Measurements from ENCODE around the gene RPS3A. TPM values are rescaled to one million over a fixed set of nuclear protein-coding genes. Genes with fewer than 3 reads are reported as not detected.

RPS3A gene
- total and polyA plus RNA-seq, 8 donors, result 1,429 to 5,785 (median 5,092) TPM

DNA sequence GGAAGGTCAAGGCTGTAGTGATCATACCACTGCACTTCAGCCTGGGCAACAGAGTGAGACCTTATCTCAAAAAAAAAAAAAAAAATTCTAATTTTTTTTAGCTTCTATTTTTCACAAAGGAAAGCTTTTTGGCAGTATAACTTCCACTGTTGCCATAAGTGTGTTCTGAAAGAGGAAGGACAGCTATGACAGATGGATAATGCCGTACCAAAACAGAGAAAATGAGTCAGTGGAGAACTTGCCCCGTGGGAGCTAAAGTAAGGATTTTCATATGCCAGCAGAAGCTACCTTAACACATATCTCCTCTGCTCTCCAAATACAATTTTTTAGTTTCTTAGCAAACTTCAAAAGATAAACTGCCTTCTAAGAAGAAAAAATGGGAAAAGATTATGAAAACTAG lies 43.7 kb downstream of the RPS3A start:
- Histone ChIP-seq H3K9me3 (no peaks in the 10 kb centered on the region), H3K27ac (no peak overlapping the region), H3K36me3 (peaks cover 0 to 47% of the 10 kb centered on the region in 2 donors), H3K4me1 (no peaks in the 10 kb centered on the region), H3K27me3 (no peaks in the 10 kb centered on the region), H3K4me3 (no peak overlapping the region)
- TF ChIP-seq, protein P1, sequence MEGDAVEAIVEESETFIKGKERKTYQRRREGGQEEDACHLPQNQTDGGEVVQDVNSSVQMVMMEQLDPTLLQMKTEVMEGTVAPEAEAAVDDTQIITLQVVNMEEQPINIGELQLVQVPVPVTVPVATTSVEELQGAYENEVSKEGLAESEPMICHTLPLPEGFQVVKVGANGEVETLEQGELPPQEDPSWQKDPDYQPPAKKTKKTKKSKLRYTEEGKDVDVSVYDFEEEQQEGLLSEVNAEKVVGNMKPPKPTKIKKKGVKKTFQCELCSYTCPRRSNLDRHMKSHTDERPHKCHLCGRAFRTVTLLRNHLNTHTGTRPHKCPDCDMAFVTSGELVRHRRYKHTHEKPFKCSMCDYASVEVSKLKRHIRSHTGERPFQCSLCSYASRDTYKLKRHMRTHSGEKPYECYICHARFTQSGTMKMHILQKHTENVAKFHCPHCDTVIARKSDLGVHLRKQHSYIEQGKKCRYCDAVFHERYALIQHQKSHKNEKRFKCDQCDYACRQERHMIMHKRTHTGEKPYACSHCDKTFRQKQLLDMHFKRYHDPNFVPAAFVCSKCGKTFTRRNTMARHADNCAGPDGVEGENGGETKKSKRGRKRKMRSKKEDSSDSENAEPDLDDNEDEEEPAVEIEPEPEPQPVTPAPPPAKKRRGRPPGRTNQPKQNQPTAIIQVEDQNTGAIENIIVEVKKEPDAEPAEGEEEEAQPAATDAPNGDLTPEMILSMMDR (IDR thresholded peaks at IDR 0.05), result no peak
- intact Hi-C loops (cut with DNase I), result no loop called here
- ATAC-seq, result no peak
- no peak for DNase-seq

DNA sequence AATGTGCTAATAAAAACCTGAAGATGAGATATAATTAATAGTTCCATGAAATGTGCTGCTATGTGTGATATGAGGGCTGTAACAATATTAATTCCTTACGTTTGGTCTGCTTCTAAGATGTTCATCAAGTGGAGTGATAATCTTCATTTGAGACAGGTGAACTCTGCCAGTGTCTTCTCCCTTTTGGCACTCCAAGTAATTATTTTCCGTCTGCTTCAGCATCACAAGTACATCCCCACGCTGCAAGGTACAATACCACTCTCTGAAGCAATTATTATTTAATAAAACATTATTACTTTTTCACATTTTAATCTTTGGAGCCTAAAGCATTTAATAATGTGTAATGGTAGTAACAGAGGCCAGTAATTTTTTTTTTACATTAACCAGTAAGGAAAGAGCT lies 44.4 kb downstream of the RPS3A start:
- DNase-seq, result no peak
- intact Hi-C loops (cut with DNase I), result no loop called here
- Histone ChIP-seq H3K4me3 (no peak overlapping the region), H3K27me3 (no peaks in the 10 kb centered on the region), H3K4me1 (no peaks in the 10 kb centered on the region), H3K36me3 (peaks cover 0 to 46% of the 10 kb centered on the region in 2 donors), H3K27ac (no peak overlapping the region), H3K9me3 (no peaks in the 10 kb centered on the region)
- ATAC-seq, result no peak
- TF ChIP-seq, protein P1 (IDR thresholded peaks at IDR 0.05), result no peak

DNA sequence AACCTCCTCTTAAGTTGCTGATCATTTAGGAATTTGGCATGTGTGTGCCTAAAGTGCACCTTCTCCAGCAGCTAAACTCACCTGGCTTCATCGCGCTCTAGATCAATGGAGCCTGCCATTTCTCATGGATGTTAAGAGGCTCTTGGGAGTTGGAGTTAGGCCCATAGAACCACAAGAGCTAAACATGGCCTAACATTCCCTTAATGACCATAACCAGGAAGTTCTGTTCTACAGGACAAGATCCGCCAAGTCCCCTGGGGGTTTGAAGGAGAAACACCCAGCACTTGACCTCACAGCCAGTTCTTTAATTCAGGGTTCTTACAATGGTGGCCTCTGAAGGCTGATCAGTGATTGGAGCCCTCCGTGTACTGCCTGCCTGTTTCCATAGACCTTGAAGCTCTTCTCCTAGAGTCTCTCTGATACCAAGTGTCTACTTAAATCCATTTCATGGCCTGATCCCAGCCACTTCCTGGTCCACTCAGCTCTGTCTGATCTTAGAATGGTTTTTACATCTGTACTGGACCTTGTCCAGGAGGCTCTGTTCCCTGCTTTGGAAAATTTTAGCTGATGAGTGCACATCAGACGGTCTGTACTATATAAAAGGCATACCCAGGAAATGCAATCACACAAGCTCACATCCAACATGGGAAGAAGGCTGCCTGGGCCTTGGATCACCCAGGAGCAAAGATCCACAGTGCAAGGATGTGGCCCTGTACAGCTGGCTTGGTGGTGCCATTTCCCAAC lies 45.1 kb downstream of the RPS3A start:
- ATAC-seq (peak; percentile 68), DNase-seq (peak in 1 of 4 donors; percentile 24)
- H3K4me3 ChIP-seq, result no peak overlapping the region
- TF ChIP-seq, protein P1 (IDR thresholded peaks at IDR 0.05), result no peak
- H3K27ac ChIP-seq, result no peak overlapping the region
- no peaks in the 10 kb centered on the region for H3K9me3 ChIP-seq
- peaks cover 0 to 45% of the 10 kb centered on the region in 2 donors for H3K36me3 ChIP-seq
- no peaks in the 10 kb centered on the region for H3K27me3 ChIP-seq
- intact Hi-C loops (cut with DNase I), result no loop called here
- no peaks in the 10 kb centered on the region for H3K4me1 ChIP-seq

DNA sequence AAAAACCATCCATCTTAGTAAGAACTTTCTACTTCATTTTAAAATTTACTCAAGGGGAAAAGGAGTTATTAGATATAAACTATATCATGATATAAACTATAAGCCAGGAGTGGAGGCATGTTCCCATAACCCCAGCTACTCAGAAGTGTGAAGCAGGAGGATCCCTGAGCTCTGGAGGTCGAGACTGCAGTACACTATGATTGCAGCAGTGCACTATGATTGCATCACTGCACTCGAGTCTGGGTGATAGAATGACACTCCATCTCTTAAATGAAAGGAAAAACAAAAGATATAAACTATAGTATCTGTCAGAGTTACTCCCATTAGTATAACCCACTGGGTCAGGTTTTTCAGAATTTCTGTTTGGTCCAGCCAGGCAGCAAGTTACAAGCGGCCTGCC lies 47.6 kb downstream of the RPS3A start:
- TF ChIP-seq, protein P1 (IDR thresholded peaks at IDR 0.05), result no peak
- H3K36me3 ChIP-seq, result peaks cover 0 to 39% of the 10 kb centered on the region in 2 donors

DNA sequence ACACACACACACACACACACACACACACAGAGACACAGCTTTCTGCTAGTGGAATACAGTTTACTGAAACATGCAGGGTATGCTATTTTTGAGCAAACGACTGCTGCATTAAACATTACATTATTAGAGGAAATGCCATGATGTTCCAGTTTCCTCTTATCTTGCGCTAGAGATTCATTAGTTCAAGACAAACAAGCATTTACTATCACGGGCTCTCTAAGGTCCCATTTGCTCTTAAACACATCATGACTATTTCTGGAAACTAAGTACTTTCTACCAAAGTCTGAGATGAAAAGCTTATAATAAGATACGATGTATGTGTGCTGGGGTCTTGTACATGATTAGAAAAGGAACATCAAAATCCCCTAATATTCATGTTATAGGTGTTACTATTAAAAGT lies 48.8 kb downstream of the RPS3A start:
- TF ChIP-seq, protein P1 (IDR thresholded peaks at IDR 0.05), result no peak
- no peak overlapping the region for H3K4me3 ChIP-seq
- no peaks in the 10 kb centered on the region for H3K4me1 ChIP-seq
- peaks cover 0 to 30% of the 10 kb centered on the region in 2 donors for H3K36me3 ChIP-seq
- no peak for DNase-seq
- intact Hi-C loops (cut with DNase I), result no loop called here
- ATAC-seq, result no peak
- no peaks in the 10 kb centered on the region for H3K27me3 ChIP-seq
- H3K27ac ChIP-seq, result no peak overlapping the region
- H3K9me3 ChIP-seq, result no peaks in the 10 kb centered on the region

More for the DNA sequence above, 47.6 kb downstream of the RPS3A start:
- DNase-seq (no peak), ATAC-seq (no peak)
- Histone ChIP-seq H3K4me1 (no peaks in the 10 kb centered on the region), H3K27ac (no peak overlapping the region), H3K27me3 (no peaks in the 10 kb centered on the region), H3K4me3 (no peak overlapping the region), H3K9me3 (no peaks in the 10 kb centered on the region)
- intact Hi-C loops (cut with DNase I), result no loop called here

Data from left lung (tissue), 10 donors.